SK-N-SH (cell line): ENCODE results near the gene SLC1A7. TPM values are rescaled to one million over a fixed set of nuclear protein-coding genes. Genes with fewer than 3 reads are reported as not detected.

Source experiments
- CTCF ChIA-PET: fragments of 300-600, 350-600 bp; formaldehyde crosslinking; extraction: SDS; loops from one replicate; lab custom pipeline; 2021; lab: Yijun Ruan, JAX
- POLR2A ChIA-PET: fragments of 350-600 bp; sonication (Branson Sonifier 250); formaldehyde crosslinking; extraction: SDS; loops from one replicate; lab custom pipeline; 2020; ENCODE audit warnings: antibody characterized with exemption, inconsistent platforms; lab: Yijun Ruan, JAX
- DNase-seq: peaks from one replicate; pipeline ENCODE4 v3.0.0; 2012
- H2AFZ ChIP-seq: fragments of 200-600 bp; sonication (generic); 2 replicates; pipeline ENCODE4 v1.8.1; 2016; ENCODE audit warnings: antibody characterized with exemption, mild to moderate bottlenecking, low read depth
- H3F3A ChIP-seq: fragments of 200-600 bp; sonication (generic); replicated peaks from 2 replicates; pipeline ENCODE3; 2016; ENCODE audit warnings: antibody characterized with exemption, mild to moderate bottlenecking; ENCODE audit not compliant: insufficient read depth
- H3K27ac ChIP-seq, 2 experiments: fragments of 200-500 bp in 1 of 2; fragments of 200-600 bp in 1 of 2; sonication (Bioruptor generic) in 1 of 2; sonication (generic), shearing (Covaris generic) in 1 of 2; 2 replicates each; pipeline versions ENCODE4 v1.5.1 to v1.6.1; 2014 to 2016; ENCODE audit warnings: low read depth in 2 of 2, inconsistent platforms in 1 of 2, low read length in 1 of 2, mild to moderate bottlenecking in 1 of 2, mixed read lengths in 1 of 2
- H3K27me3 ChIP-seq: fragments of 200-600 bp; sonication (generic), shearing (Covaris generic); 2 replicates; pipeline ENCODE4 v1.6.1; 2016; ENCODE audit warnings: mixed run types; ENCODE audit not compliant: insufficient read depth
- H3K36me3 ChIP-seq, 2 experiments: fragments of 200-500 bp in 1 of 2; fragments of 200-600 bp in 1 of 2; sonication (Bioruptor generic) in 1 of 2; sonication (generic) in 1 of 2; replicated peaks in 1 of 2; 2 replicates each; pipeline versions ENCODE3 to v1.5.1; 2014 to 2016; ENCODE audit warnings: low read length in 1 of 2, mild to moderate bottlenecking in 1 of 2; ENCODE audit not compliant: insufficient read depth in 2 of 2, control insufficient read depth in 1 of 2
- H3K4me1 ChIP-seq, 2 experiments: fragments of 200-500 bp in 1 of 2; fragments of 200-600 bp in 1 of 2; sonication (Bioruptor generic) in 1 of 2; sonication (generic), shearing (Covaris generic) in 1 of 2; 2 replicates each; pipeline versions ENCODE4 v1.5.1 to v1.6.1; 2014 to 2016; ENCODE audit warnings: low read depth in 1 of 2, low read length in 1 of 2, mixed run types in 1 of 2; ENCODE audit not compliant: insufficient read depth in 2 of 2, control insufficient read depth in 1 of 2
- H3K4me2 ChIP-seq: fragments of 200-600 bp; sonication (generic), shearing (Covaris generic); 2 replicates; pipeline ENCODE4 v1.6.1; 2017; ENCODE audit warnings: mixed run types
- H3K4me3 ChIP-seq, 2 experiments: fragments of 200-500 bp in 1 of 2; fragments of 200-600 bp in 1 of 2; sonication (Bioruptor generic) in 1 of 2; sonication (generic), shearing (Covaris generic) in 1 of 2; 2 replicates each; pipeline versions ENCODE4 v1.5.1 to v1.8.1; 2014 to 2016; ENCODE audit warnings: low read depth in 2 of 2, inconsistent platforms in 1 of 2, low read length in 1 of 2, mild to moderate bottlenecking in 1 of 2, mixed read lengths in 1 of 2, moderate library complexity in 1 of 2
- H3K79me2 ChIP-seq: fragments of 200-600 bp; sonication (generic); 2 replicates; pipeline ENCODE4 v1.8.1; 2017; ENCODE audit warnings: mild to moderate bottlenecking; ENCODE audit not compliant: insufficient read depth
- H3K9ac ChIP-seq: fragments of 200-600 bp; sonication (generic); 2 replicates; pipeline ENCODE4 v1.6.1; 2017; ENCODE audit warnings: mixed run types
- H3K9me2 ChIP-seq: fragments of 200-600 bp; sonication (generic); 2 replicates; pipeline ENCODE4 v1.6.1; 2017; ENCODE audit warnings: mixed run types
- H3K9me3 ChIP-seq: fragments of 200-600 bp; sonication (generic); 2 replicates; pipeline ENCODE4 v1.6.1; 2017; ENCODE audit warnings: mixed run types, mild to moderate bottlenecking, moderate library complexity
- H4K20me1 ChIP-seq: fragments of 200-600 bp; sonication (generic); 2 replicates; pipeline ENCODE4 v1.6.1; 2017; ENCODE audit warnings: mild to moderate bottlenecking, mixed run types; ENCODE audit not compliant: insufficient read depth
- CHD2 ChIP-seq: fragments of 150-350 bp; IDR thresholded peaks from 2 replicates; pipeline ENCODE4 v1.6.1; 2018; ENCODE audit warnings: low read length; ENCODE audit not compliant: partially characterized antibody
- ELF1 ChIP-seq: IDR thresholded peaks from 2 replicates; pipeline ENCODE4 v1.4.0; 2012
- EP300 ChIP-seq, 2 experiments: IDR thresholded peaks; 2 replicates each; pipeline versions ENCODE4 v1.4.0 to v1.6.1; 2012; ENCODE audit warnings: borderline replicate concordance in 1 of 2, low read depth in 1 of 2, low read length in 1 of 2
- EZH2phosphoT487 ChIP-seq: fragments of 200-600 bp; sonication (generic); IDR thresholded peaks from 2 replicates; pipeline ENCODE4 v1.6.1; 2017; ENCODE audit warnings: low read depth, mixed run types, mild to moderate bottlenecking, antibody characterized with exemption, moderate library complexity, borderline replicate concordance
- FOSL2 ChIP-seq: IDR thresholded peaks from 2 replicates; pipeline ENCODE4 v1.4.0; 2012; ENCODE audit warnings: low read depth, mild to moderate bottlenecking, moderate library complexity, borderline replicate concordance
- GATA2 ChIP-seq: sonication (generic); formaldehyde crosslinking; IDR thresholded peaks from 2 replicates; pipeline ENCODE4 v1.5.0; 2020; ENCODE audit warnings: mild to moderate bottlenecking, missing genetic modification reagents
- IRF3 ChIP-seq: fragments of 150-350 bp; IDR thresholded peaks from 2 replicates; pipeline ENCODE4 v1.6.1; 2016; ENCODE audit warnings: mild to moderate bottlenecking, low read depth, low read length
- JUND ChIP-seq: IDR thresholded peaks from 2 replicates; pipeline ENCODE4 v1.4.0; 2012
- MXI1 ChIP-seq: IDR thresholded peaks from 2 replicates; pipeline ENCODE4 v1.6.1; 2012; ENCODE audit warnings: mild to moderate bottlenecking, low read depth, low read length, improper control_type of control experiment
- NRF1 ChIP-seq: IDR thresholded peaks from 2 replicates; pipeline ENCODE4 v1.6.1; 2012; ENCODE audit warnings: low read depth, mild to moderate bottlenecking, low read length
- PBX3 ChIP-seq: IDR thresholded peaks from 2 replicates; pipeline ENCODE4; 2012
- RAD21 ChIP-seq: IDR thresholded peaks from 2 replicates; pipeline ENCODE4 v1.6.1; 2012; ENCODE audit warnings: mild to moderate bottlenecking, low read length
- RFX5 ChIP-seq: IDR thresholded peaks from 2 replicates; pipeline ENCODE4 v1.6.1; 2012; ENCODE audit warnings: mild to moderate bottlenecking, improper control_type of control experiment, low read length
- SIN3A ChIP-seq: IDR thresholded peaks from 2 replicates; pipeline ENCODE4 v1.6.1; 2012; ENCODE audit warnings: low read depth, mild to moderate bottlenecking, low read length, moderate library complexity, borderline replicate concordance
- TAF1 ChIP-seq: IDR thresholded peaks from 2 replicates; pipeline ENCODE4 v1.6.1; 2012; ENCODE audit warnings: low read depth, mild to moderate bottlenecking, low read length, moderate library complexity, borderline replicate concordance
- TCF12 ChIP-seq: IDR thresholded peaks from 2 replicates; pipeline ENCODE4 v1.4.0; 2012
- TEAD4 ChIP-seq: IDR thresholded peaks from 2 replicates; pipeline ENCODE4 v1.4.0; 2012; ENCODE audit warnings: mild to moderate bottlenecking, borderline replicate concordance; ENCODE audit not compliant: insufficient read depth
- USF1 ChIP-seq: IDR thresholded peaks from 2 replicates; pipeline ENCODE4 v1.4.0; 2012; ENCODE audit warnings: low read depth, borderline replicate concordance
- USF2 ChIP-seq: fragments of 150-350 bp; IDR thresholded peaks from 2 replicates; pipeline ENCODE4 v1.6.1; 2017; ENCODE audit warnings: antibody characterized with exemption, low read length, low read depth, borderline replicate concordance
- WGBS: methylation state at CpG from one replicate; pipeline ENCODE4 v1.1.6; 2017; ENCODE audit warnings: low lambda C conversion rate; 5-methylcytosine and 5-hydroxymethylcytosine counted together
- polyA plus RNA-seq, 3 experiments: library from polyadenylated mRNA; depleted of rRNA; stranded (reverse); fragments of >200 nt; gene quantifications; 2 replicates each; pipeline ENCODE4 v1.2.3, GENCODE V29; 2012

The SLC1A7 gene
- polyA plus RNA-seq, 1 of the 3 experiments (the other 2 are of a cell fraction): not detected

GRCh38 chr1:53104289-53104913 is 38.0 kb downstream of the SLC1A7 start:
- Histone ChIP-seq H3K36me3 (no peaks in the 10 kb centered on the region), H3K9ac (no peak overlapping the region), H2AFZ (no peak overlapping the region), H3K27me3 (no peaks in the 10 kb centered on the region), H4K20me1 (no peaks in the 10 kb centered on the region), H3K9me3 (no peaks in the 10 kb centered on the region), H3K4me2 (no peak overlapping the region), H3K9me2 (no peaks in the 10 kb centered on the region), H3K79me2 (no peaks in the 10 kb centered on the region), H3F3A (no peaks in the 10 kb centered on the region), H3K4me1 (peaks cover 8 to 9% of the 10 kb centered on the region in 2 experiments; a peak in 2 of 4 replicates), H3K4me3 (no peak overlapping the region), H3K27ac (no peak overlapping the region)
- ChIA-PET POLR2A (no interaction called here), CTCF (interaction anchor here (1.0 kb wide), 1 partner anchor 11 kb away, joined by 3 read pairs; no protein-coding TSS in a partner anchor)
- DNase-seq: no peak
- WGBS: 77% methylated on average over 8 of the region's 8 CpGs
- TF ChIP-seq MXI1: no peak
- TF ChIP-seq IRF3: no peak
- TF ChIP-seq TEAD4: no peak
- no peak for TF ChIP-seq USF1
- TF ChIP-seq TAF1: no peak
- no peak for TF ChIP-seq NRF1
- TF ChIP-seq ELF1: no peak
- TF ChIP-seq EP300 (IDR thresholded peaks at IDR 0.05; ENCODE audit: borderline replicate concordance in 1 of 2, low read depth in 1 of 2, low read length in 1 of 2): no peak
- no peak for TF ChIP-seq JUND

GRCh38 chr1:53094533-53094919 is 47.9 kb downstream of the SLC1A7 start:
- H3K9ac ChIP-seq: no peak overlapping the region
- no peaks in the 10 kb centered on the region for H4K20me1 ChIP-seq
- no peaks in the 10 kb centered on the region; a peak in 1 of 4 replicates for H3K4me1 ChIP-seq
- no peaks in the 10 kb centered on the region for H3K79me2 ChIP-seq
- no peak overlapping the region for H2AFZ ChIP-seq
- H3K36me3 ChIP-seq: no peaks in the 10 kb centered on the region
- H3F3A ChIP-seq: no peaks in the 10 kb centered on the region
- DNase-seq: no peak
- H3K27me3 ChIP-seq: no peaks in the 10 kb centered on the region
- no peaks in the 10 kb centered on the region for H3K9me2 ChIP-seq
- no peak overlapping the region for H3K27ac ChIP-seq
- 75% methylated on average over 7 of the region's 13 CpGs for WGBS
- ChIA-PET POLR2A (no interaction called here), CTCF (interaction anchor here (1.1 kb wide), 1 partner anchor 86 kb away, joined by 4 read pairs; no protein-coding TSS in a partner anchor)
- no peaks in the 10 kb centered on the region for H3K9me3 ChIP-seq
- TF ChIP-seq MXI1: no peak
- no peak for TF ChIP-seq RFX5
- TF ChIP-seq EP300 (IDR thresholded peaks at IDR 0.05; ENCODE audit: borderline replicate concordance in 1 of 2, low read depth in 1 of 2, low read length in 1 of 2): no peak
- TF ChIP-seq GATA2 (CRISPR knock-in tag): no peak
- TF ChIP-seq USF1: no peak
- TF ChIP-seq NRF1: no peak
- no peak for TF ChIP-seq USF2
- TF ChIP-seq TCF12: no peak
- TF ChIP-seq SIN3A: no peak
- no peak for TF ChIP-seq IRF3
- no peak for TF ChIP-seq PBX3
- TF ChIP-seq EZH2phosphoT487: no peak
- no peak for TF ChIP-seq RAD21
- no peak for TF ChIP-seq CHD2
- no peak for TF ChIP-seq FOSL2
- no peak overlapping the region for H3K4me3 ChIP-seq
- no peak overlapping the region for H3K4me2 ChIP-seq
